H9 (cell line): ENCODE measurements around the gene USP7. TPM values are rescaled to one million over a fixed set of nuclear protein-coding genes. Genes with fewer than 3 reads are reported as not detected.

ENCODE experiments used
- DNase-seq: peaks from one replicate; pipeline ENCODE4 v3.0.0-alpha.2; 2017
- H2AFZ ChIP-seq: one replicate; pipeline ENCODE4 v1.6.1; 2013; ENCODE audit warnings: mild to moderate bottlenecking, low read length, control low read depth, moderate library complexity
- H2AK5ac ChIP-seq: 2 replicates; pipeline ENCODE4 v1.6.1; 2013; ENCODE audit warnings: low read length, control low read depth, mixed read lengths; ENCODE audit not compliant: insufficient read length
- H2BK120ac ChIP-seq: one replicate; pipeline ENCODE4 v1.6.1; 2013; ENCODE audit warnings: low read depth, mild to moderate bottlenecking, low read length, control low read depth, inconsistent platforms; ENCODE audit not compliant: poor library complexity, severe bottlenecking
- H2BK12ac ChIP-seq: 2 replicates; pipeline ENCODE4 v1.6.1; 2013; ENCODE audit warnings: low read length, control low read depth, mixed read lengths, low read depth; ENCODE audit not compliant: insufficient read length
- H2BK15ac ChIP-seq: 2 replicates; pipeline ENCODE4 v1.6.1; 2013; ENCODE audit warnings: low read depth, low read length, control low read depth
- H2BK20ac ChIP-seq: one replicate; pipeline ENCODE4 v1.6.1; 2013; ENCODE audit warnings: low read depth, mild to moderate bottlenecking, low read length, control low read depth, inconsistent platforms; ENCODE audit not compliant: poor library complexity, severe bottlenecking
- H2BK5ac ChIP-seq: 2 replicates; pipeline ENCODE4 v1.6.1; 2013; ENCODE audit warnings: low read length, control low read depth, mixed read lengths; ENCODE audit not compliant: insufficient read length
- H3K14ac ChIP-seq: 2 replicates; pipeline ENCODE4 v1.6.1; 2013; ENCODE audit warnings: low read length, control low read depth; ENCODE audit not compliant: insufficient read depth
- H3K18ac ChIP-seq: 2 replicates; pipeline ENCODE4 v1.6.1; 2013; ENCODE audit warnings: low read depth, mild to moderate bottlenecking, mixed read lengths, low read length, control low read depth; ENCODE audit not compliant: insufficient read length
- H3K23ac ChIP-seq: 2 replicates; pipeline ENCODE4 v1.6.1; 2013; ENCODE audit warnings: low read length, control low read depth, mixed read lengths, low read depth; ENCODE audit not compliant: insufficient read length
- H3K23me2 ChIP-seq: 2 replicates; pipeline ENCODE4 v1.6.1; 2013; ENCODE audit warnings: low read depth, mild to moderate bottlenecking, mixed read lengths, low read length, control low read depth; ENCODE audit not compliant: insufficient read length, poor library complexity, severe bottlenecking
- H3K27ac ChIP-seq: 2 replicates; pipeline ENCODE4 v1.5.1; 2013; ENCODE audit warnings: low read length, control low read depth, mixed read lengths, low read depth; ENCODE audit not compliant: insufficient read length
- H3K27me3 ChIP-seq: 2 replicates; pipeline ENCODE4 v1.6.1; 2013; ENCODE audit warnings: low read length, control low read depth, inconsistent platforms; ENCODE audit not compliant: insufficient read depth
- H3K4ac ChIP-seq: 2 replicates; pipeline ENCODE4 v1.6.1; 2013; ENCODE audit warnings: low read depth, mild to moderate bottlenecking, control low read depth, inconsistent platforms, low read length, moderate library complexity
- H3K4me1 ChIP-seq: 2 replicates; pipeline ENCODE4 v1.6.1; 2013; ENCODE audit warnings: low read length, control low read depth, inconsistent platforms; ENCODE audit not compliant: insufficient read depth
- H3K4me2 ChIP-seq: 2 replicates; pipeline ENCODE4 v1.6.1; 2013; ENCODE audit warnings: low read length, control low read depth, mixed read lengths; ENCODE audit not compliant: insufficient read length, insufficient read depth
- H3K56ac ChIP-seq: 2 replicates; pipeline ENCODE4 v1.6.1; 2013; ENCODE audit warnings: low read depth, mild to moderate bottlenecking, mixed read lengths, low read length, control low read depth; ENCODE audit not compliant: insufficient read length
- H3K79me1 ChIP-seq: 2 replicates; pipeline ENCODE4 v1.6.1; 2013; ENCODE audit warnings: low read depth, mild to moderate bottlenecking, moderate library complexity, low read length, control low read depth, inconsistent platforms; ENCODE audit not compliant: insufficient read depth, poor library complexity, severe bottlenecking
- H3K79me2 ChIP-seq: 2 replicates; pipeline ENCODE4 v1.6.1; 2013; ENCODE audit warnings: low read length, control low read depth, inconsistent platforms; ENCODE audit not compliant: insufficient read depth
- H3K9ac ChIP-seq: 2 replicates; pipeline ENCODE4 v1.6.1; 2013; ENCODE audit warnings: low read length, control low read depth, mixed read lengths; ENCODE audit not compliant: insufficient read length; ENCODE audit errors: extremely low read depth
- H3K9me3 ChIP-seq: one replicate; pipeline ENCODE4 v1.6.1; 2013; ENCODE audit warnings: low read depth, low read length, inconsistent platforms; ENCODE audit not compliant: control insufficient read depth
- H3T11ph ChIP-seq: one replicate; pipeline ENCODE4 v1.6.1; 2013; ENCODE audit warnings: mild to moderate bottlenecking, low read length, control low read depth, inconsistent platforms
- H4K20me1 ChIP-seq: one replicate; pipeline ENCODE4 v1.6.1; 2013; ENCODE audit not compliant: control insufficient read depth, insufficient read length, insufficient read depth
- H4K5ac ChIP-seq: 2 replicates; pipeline ENCODE4 v1.6.1; 2013; ENCODE audit warnings: low read depth, mild to moderate bottlenecking, mixed read lengths, low read length, control low read depth; ENCODE audit not compliant: insufficient read length
- H4K8ac ChIP-seq: replicated peaks from 2 replicates; pipeline ENCODE4 v1.6.1; 2013; ENCODE audit warnings: low read length, control low read depth, mixed read lengths, low read depth; ENCODE audit not compliant: insufficient read length
- H4K91ac ChIP-seq: 2 replicates; pipeline ENCODE4 v1.6.1; 2013; ENCODE audit warnings: low read depth, mild to moderate bottlenecking, moderate library complexity, mixed read lengths, low read length, control low read depth; ENCODE audit not compliant: insufficient read length
- H3K27ac Mint-ChIP-seq, 3 experiments: 2 replicates in 2 of 3; 3 replicates in 1 of 3; pipeline ENCODE4 v1.8.0; 2020 to 2021; ENCODE audit warnings: mixed read lengths in 3 of 3, mild to moderate bottlenecking in 1 of 3, moderate library complexity in 1 of 3
- H3K27me3 Mint-ChIP-seq: 2 replicates; pipeline ENCODE4 v1.8.0; 2021; ENCODE audit warnings: low read depth, mild to moderate bottlenecking, moderate library complexity, mixed read lengths
- H3K36me3 Mint-ChIP-seq, 3 experiments: 2 replicates in 2 of 3; 3 replicates in 1 of 3; pipeline ENCODE4 v1.8.0; 2020 to 2021; ENCODE audit warnings: low read depth in 3 of 3, mixed read lengths in 3 of 3; ENCODE audit not compliant: insufficient read depth in 1 of 3
- H3K4me1 Mint-ChIP-seq, 2 experiments: 2 replicates each; pipeline ENCODE4 v1.8.0; 2020; ENCODE audit warnings: mixed read lengths in 2 of 2
- H3K4me3 Mint-ChIP-seq, 2 experiments: 2 replicates in 1 of 2; 3 replicates in 1 of 2; pipeline ENCODE4 v1.8.0; 2020 to 2021; ENCODE audit warnings: mild to moderate bottlenecking in 2 of 2, mixed read lengths in 2 of 2, moderate library complexity in 1 of 2
- H3K9me3 Mint-ChIP-seq, 2 experiments: 2 replicates in 1 of 2; 3 replicates in 1 of 2; pipeline ENCODE4 v1.8.0; 2020; ENCODE audit warnings: mild to moderate bottlenecking in 2 of 2, mixed read lengths in 2 of 2, moderate library complexity in 1 of 2
- CTCF ChIP-seq: fragments of 200-600 bp; sonication (generic); conservative IDR thresholded peaks from 3 replicates; pipeline ENCODE4 v1.8.0; 2021; ENCODE audit warnings: antibody characterized with exemption, mild to moderate bottlenecking
- WGBS: extraction: QIAGEN DNeasy Blood & Tissue Kit; methylation state at CpG from one replicate; pipeline ENCODE4 v1.1.7; 2013; ENCODE audit warnings: missing lambda C conversion rate, low lambda C conversion rate, mixed read lengths; ENCODE audit not compliant: insufficient read length; ENCODE audit errors: extremely low coverage; 5-methylcytosine and 5-hydroxymethylcytosine counted together
- total RNA-seq: library from RNA; stranded (reverse); gene quantifications from 2 replicates; pipeline ENCODE4 v1.2.1, GENCODE V29; 2021

Gene USP7
- total RNA-seq, 1 experiment from 2014 or later = 192 TPM

DNA sequence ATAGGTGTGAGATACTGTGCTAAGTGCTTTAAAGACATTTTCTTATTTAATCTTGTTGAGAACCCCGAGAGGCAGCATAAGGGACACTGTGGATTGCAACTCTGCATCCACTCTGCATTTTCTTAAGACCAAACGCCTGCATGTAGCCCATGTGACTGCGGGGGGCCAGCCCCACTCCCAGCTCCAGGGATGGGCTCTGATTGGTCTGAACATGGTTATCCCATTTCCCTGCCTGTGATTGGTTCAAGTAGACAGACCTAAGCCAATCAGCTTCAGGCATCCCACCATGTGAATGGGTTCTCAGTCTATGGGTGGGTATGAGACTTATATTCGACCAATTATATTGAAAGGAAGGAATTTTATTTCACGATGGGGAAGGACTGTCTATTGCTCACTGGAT is 33.2 kb upstream of the USP7 start:
- Histone ChIP-seq H2BK20ac (no peak overlapping the region), H3K79me1 (no peaks in the 10 kb centered on the region), H3K4me1 (no peaks in the 10 kb centered on the region; the same call in 1 of the 2 replicates), H2BK5ac (no peak overlapping the region), H3K23me2 (no peaks in the 10 kb centered on the region), H3K27me3 (no peaks in the 10 kb centered on the region), H3K9me3 (no peaks in the 10 kb centered on the region), H3K27ac (no peak overlapping the region), H2AFZ (no peak overlapping the region), H2BK12ac (no peak overlapping the region), H4K5ac (no peak overlapping the region), H3K14ac (no peak overlapping the region), H3T11ph (no peak overlapping the region), H3K4me2 (no peak overlapping the region), H3K4ac (no peak overlapping the region), H2BK120ac (no peak overlapping the region), H4K8ac (no peak overlapping the region), H3K56ac (no peak overlapping the region), H4K20me1 (no peaks in the 10 kb centered on the region), H2BK15ac (no peak overlapping the region), H3K79me2 (no peaks in the 10 kb centered on the region), H3K18ac (no peak overlapping the region), H3K23ac (no peak overlapping the region), H3K9ac (no peak overlapping the region), H2AK5ac (no peak overlapping the region), H4K91ac (no peak overlapping the region)
- H3K9me3 Mint-ChIP-seq = no peaks in the 10 kb centered on the region
- peak; percentile 49 for DNase-seq
- H3K36me3 Mint-ChIP-seq = no peaks in the 10 kb centered on the region
- no CpG with 5 or more reads among the region's 5 CpGs for WGBS
- H3K4me1 Mint-ChIP-seq = peaks cover under 1 to 3% of the 10 kb centered on the region in 2 experiments; a peak in 2 of 4 replicates
- no peak for TF ChIP-seq CTCF
- H3K27me3 Mint-ChIP-seq = peaks cover 5% of the 10 kb centered on the region
- H3K27ac Mint-ChIP-seq = no peak overlapping the region
- no peak overlapping the region for H3K4me3 Mint-ChIP-seq
